ENCODE results near the gene CINP. TPM values are rescaled to one million over a fixed set of nuclear protein-coding genes. Genes with fewer than 3 reads are reported as not detected.

The CINP gene
- total RNA-seq, 1 donor from 2014 or later = 25.9 TPM

DNA sequence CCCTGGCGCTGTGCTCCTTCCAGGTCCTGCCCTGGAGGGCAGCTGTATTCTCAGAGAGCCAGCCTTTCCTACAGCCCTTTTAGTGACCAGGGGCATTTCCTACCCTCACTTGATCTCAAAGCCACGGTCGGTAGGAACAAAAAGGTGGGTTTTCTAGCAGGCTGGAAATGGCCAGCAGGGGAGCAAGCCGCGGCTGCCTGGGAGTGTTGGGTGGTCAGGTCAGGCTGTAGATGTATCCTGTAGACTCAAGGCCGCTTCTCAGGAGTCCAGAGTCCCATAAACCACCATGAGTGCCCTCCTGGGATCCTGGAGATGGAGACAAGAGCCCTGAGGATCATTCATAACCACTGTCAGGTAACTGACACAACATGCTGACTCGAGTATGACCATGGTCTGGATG lies 18.6 kb downstream of the CINP start:
- H3K27ac Mint-ChIP-seq (ENCODE audit: unreplicated experiment) = no peak overlapping the region
- H3K9me3 Mint-ChIP-seq (ENCODE audit: unreplicated experiment) = peaks cover 2% of the 10 kb centered on the region
- H3K4me1 Mint-ChIP-seq (ENCODE audit: low read depth, unreplicated experiment) = no peaks in the 10 kb centered on the region
- peaks cover 7% of the 10 kb centered on the region for H3K36me3 Mint-ChIP-seq (ENCODE audit: unreplicated experiment)
- H3K27me3 Mint-ChIP-seq (ENCODE audit: unreplicated experiment) = no peaks in the 10 kb centered on the region
- DNase-seq = no peak
- H3K4me3 Mint-ChIP-seq (ENCODE audit: unreplicated experiment) = no peak overlapping the region
- TF ChIP-seq, protein P1, sequence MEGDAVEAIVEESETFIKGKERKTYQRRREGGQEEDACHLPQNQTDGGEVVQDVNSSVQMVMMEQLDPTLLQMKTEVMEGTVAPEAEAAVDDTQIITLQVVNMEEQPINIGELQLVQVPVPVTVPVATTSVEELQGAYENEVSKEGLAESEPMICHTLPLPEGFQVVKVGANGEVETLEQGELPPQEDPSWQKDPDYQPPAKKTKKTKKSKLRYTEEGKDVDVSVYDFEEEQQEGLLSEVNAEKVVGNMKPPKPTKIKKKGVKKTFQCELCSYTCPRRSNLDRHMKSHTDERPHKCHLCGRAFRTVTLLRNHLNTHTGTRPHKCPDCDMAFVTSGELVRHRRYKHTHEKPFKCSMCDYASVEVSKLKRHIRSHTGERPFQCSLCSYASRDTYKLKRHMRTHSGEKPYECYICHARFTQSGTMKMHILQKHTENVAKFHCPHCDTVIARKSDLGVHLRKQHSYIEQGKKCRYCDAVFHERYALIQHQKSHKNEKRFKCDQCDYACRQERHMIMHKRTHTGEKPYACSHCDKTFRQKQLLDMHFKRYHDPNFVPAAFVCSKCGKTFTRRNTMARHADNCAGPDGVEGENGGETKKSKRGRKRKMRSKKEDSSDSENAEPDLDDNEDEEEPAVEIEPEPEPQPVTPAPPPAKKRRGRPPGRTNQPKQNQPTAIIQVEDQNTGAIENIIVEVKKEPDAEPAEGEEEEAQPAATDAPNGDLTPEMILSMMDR (IDR thresholded peaks at IDR 0.05; ENCODE audit: partially characterized antibody, unreplicated experiment) = no peak

DNA sequence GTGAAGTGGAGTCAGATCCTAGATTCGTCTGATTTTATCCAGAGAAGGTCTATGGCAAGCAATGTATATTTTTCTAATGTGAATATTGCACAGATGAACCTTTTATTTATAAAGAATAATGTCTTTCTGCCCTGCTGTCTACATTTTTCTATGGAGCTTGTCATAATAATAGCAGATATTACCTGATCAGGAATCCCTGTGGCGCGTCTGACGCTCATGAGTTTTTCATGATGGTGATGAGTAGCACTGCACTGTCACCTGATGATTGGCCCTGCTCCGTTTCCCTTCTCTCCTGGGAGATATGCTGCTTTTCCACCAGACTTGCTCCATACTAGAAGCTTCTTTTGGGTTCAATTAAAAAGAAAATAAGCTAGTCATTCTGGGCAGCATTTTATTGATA lies 20.5 kb downstream of the CINP start:
- Mint-ChIP-seq H3K9me3 (ENCODE audit: unreplicated experiment) (peaks cover 2% of the 10 kb centered on the region), H3K27me3 (ENCODE audit: unreplicated experiment) (peaks cover 5% of the 10 kb centered on the region), H3K4me1 (ENCODE audit: low read depth, unreplicated experiment) (peaks cover 2% of the 10 kb centered on the region), H3K27ac (ENCODE audit: unreplicated experiment) (no peak overlapping the region), H3K4me3 (ENCODE audit: unreplicated experiment) (no peak overlapping the region), H3K36me3 (ENCODE audit: unreplicated experiment) (peaks cover 4% of the 10 kb centered on the region)
- TF ChIP-seq, protein P1 (IDR thresholded peaks at IDR 0.05; ENCODE audit: partially characterized antibody, unreplicated experiment) = no peak
- DNase-seq = no peak

DNA sequence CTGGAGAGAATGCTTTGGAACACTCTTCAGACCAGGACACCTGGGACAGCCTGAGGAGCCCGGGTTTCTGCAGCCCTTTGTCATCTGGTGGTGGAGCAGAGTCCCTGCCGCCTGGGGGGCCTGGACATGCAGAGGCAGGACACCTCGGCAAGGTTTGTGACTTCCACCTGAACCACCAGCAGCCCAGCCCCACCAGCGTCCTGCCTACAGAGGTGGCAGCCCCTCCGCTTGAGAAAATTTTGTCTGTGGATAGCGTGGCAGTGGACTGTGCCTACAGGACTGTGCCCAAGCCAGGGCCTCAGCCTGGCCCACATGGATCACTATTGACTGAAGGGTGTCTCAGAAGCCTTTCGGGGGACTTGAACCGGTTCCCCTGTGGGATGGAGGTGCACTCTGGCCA lies 21.1 kb downstream of the CINP start:
- Mint-ChIP-seq H3K27me3 (ENCODE audit: unreplicated experiment) (peaks cover 6% of the 10 kb centered on the region), H3K27ac (ENCODE audit: unreplicated experiment) (no peak overlapping the region), H3K36me3 (ENCODE audit: unreplicated experiment) (peaks cover 4% of the 10 kb centered on the region), H3K4me3 (ENCODE audit: unreplicated experiment) (peak overlapping the region; percentile 44), H3K4me1 (ENCODE audit: low read depth, unreplicated experiment) (peaks cover 2% of the 10 kb centered on the region), H3K9me3 (ENCODE audit: unreplicated experiment) (peaks cover 2% of the 10 kb centered on the region)
- DNase-seq = no peak
- TF ChIP-seq, protein P1 (IDR thresholded peaks at IDR 0.05; ENCODE audit: partially characterized antibody, unreplicated experiment) = no peak

GRCh38 chr14:102338724-102339123 lies 24.0 kb downstream of the CINP start:
- TF ChIP-seq, protein P1 (IDR thresholded peaks at IDR 0.05; ENCODE audit: partially characterized antibody, unreplicated experiment) = no peak
- Mint-ChIP-seq H3K27me3 (ENCODE audit: unreplicated experiment) (peaks cover 6% of the 10 kb centered on the region), H3K36me3 (ENCODE audit: unreplicated experiment) (peaks cover 4% of the 10 kb centered on the region), H3K4me3 (ENCODE audit: unreplicated experiment) (no peak overlapping the region), H3K4me1 (ENCODE audit: low read depth, unreplicated experiment) (peaks cover 2% of the 10 kb centered on the region), H3K27ac (ENCODE audit: unreplicated experiment) (no peak overlapping the region), H3K9me3 (ENCODE audit: unreplicated experiment) (peaks cover 2% of the 10 kb centered on the region)
- DNase-seq = no peak

- Mint-ChIP-seq H3K27me3 (ENCODE audit: unreplicated experiment) (peaks cover 6% of the 10 kb centered on the region), H3K27ac (ENCODE audit: unreplicated experiment) (no peak overlapping the region), H3K9me3 (ENCODE audit: unreplicated experiment) (no peaks in the 10 kb centered on the region), H3K4me1 (ENCODE audit: low read depth, unreplicated experiment) (peaks cover 2% of the 10 kb centered on the region), H3K36me3 (ENCODE audit: unreplicated experiment) (no peaks in the 10 kb centered on the region), H3K4me3 (ENCODE audit: unreplicated experiment) (no peak overlapping the region)
- no peak for DNase-seq
- TF ChIP-seq, protein P1 (IDR thresholded peaks at IDR 0.05; ENCODE audit: partially characterized antibody, unreplicated experiment) = no peak
Observed at GRCh38 chr14:102335163-102335562, 27.5 kb downstream of the CINP start.
